ENCODE data around the gene FAM83E.

GRCh38 chr19:48603850-48604249 lies 11.0 kb downstream of the FAM83E start:
- TF ChIP-seq CTCF (IDR thresholded peaks at IDR 0.05), result no peak
- TF ChIP-seq EZH2 (IDR thresholded peaks at IDR 0.05; ENCODE audit: borderline replicate concordance, insufficient read depth, low read depth, low read length, poor library complexity, severe bottlenecking), result no peak

All from B cell (primary cell).